Nephron (organoid): Measurements from ENCODE around the gene CLCN1.
"Not testable (repeated sequence)": the region's sequence is repeated elsewhere in the genome, so short reads cannot be mapped to it uniquely, and the experiment has no call there.

Source experiments
- H3K27ac Mint-ChIP-seq, 3 experiments: 2 replicates each; pipeline ENCODE4 v1.8.0; 2020; ENCODE audit warnings: mixed read lengths in 3 of 3, mild to moderate bottlenecking in 2 of 3, moderate library complexity in 1 of 3
- H3K27me3 Mint-ChIP-seq: 2 replicates; pipeline ENCODE4 v1.8.0; 2021; ENCODE audit warnings: low read depth, mild to moderate bottlenecking, moderate library complexity, mixed read lengths
- H3K36me3 Mint-ChIP-seq: 2 replicates; pipeline ENCODE4 v1.8.0; 2020; ENCODE audit warnings: low read depth, mixed read lengths
- H3K4me1 Mint-ChIP-seq: 2 replicates; pipeline ENCODE4 v1.8.0; 2020; ENCODE audit warnings: mixed read lengths
- H3K4me3 Mint-ChIP-seq, 3 experiments: 2 replicates each; pipeline ENCODE4 v1.8.0; 2020; ENCODE audit warnings: mild to moderate bottlenecking in 3 of 3, mixed read lengths in 3 of 3, moderate library complexity in 2 of 3
- H3K9me3 Mint-ChIP-seq: 2 replicates; pipeline ENCODE4 v1.8.0; 2020; ENCODE audit warnings: mixed read lengths
- TF ChIP-seq, protein P1 (sequence below), 3 experiments: fragments of 200-600 bp; sonication (generic); IDR thresholded peaks; one replicate each; pipeline ENCODE4 v1.5.0; 2021; ENCODE audit warnings: antibody characterized with exemption in 3 of 3; ENCODE audit not compliant: unreplicated experiment in 3 of 3

The CLCN1 gene

DNA sequence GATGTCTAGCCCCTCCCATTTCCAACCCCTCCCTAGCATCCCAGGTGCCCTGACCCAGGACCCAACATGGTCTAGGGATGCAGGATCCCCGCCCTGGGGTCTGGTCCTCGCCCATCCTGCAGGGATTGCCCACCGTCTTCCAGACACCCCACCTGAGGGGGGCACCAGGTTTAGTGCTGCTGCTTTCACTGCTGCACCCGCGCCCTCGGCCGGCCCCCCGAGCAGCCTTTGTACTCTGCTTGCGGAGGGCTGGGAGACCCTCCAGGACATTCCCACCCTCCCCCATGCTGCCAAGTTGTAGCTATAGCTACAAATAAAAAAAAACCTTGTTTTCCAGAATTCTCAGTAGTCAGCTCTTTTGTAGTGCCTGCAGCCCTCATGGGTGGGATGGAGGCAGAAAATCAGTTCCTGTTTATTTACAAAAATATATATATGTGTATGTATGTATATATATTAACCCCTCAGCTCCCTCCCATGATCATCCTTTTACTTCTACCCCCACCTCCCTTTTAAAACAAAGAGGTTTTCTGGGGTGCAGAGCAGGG, 74.9 kb downstream of the CLCN1 start:
- no peak overlapping the region for H3K27ac Mint-ChIP-seq
- no peaks in the 10 kb centered on the region for H3K27me3 Mint-ChIP-seq
- no peaks in the 10 kb centered on the region for H3K9me3 Mint-ChIP-seq
- TF ChIP-seq, protein P1, sequence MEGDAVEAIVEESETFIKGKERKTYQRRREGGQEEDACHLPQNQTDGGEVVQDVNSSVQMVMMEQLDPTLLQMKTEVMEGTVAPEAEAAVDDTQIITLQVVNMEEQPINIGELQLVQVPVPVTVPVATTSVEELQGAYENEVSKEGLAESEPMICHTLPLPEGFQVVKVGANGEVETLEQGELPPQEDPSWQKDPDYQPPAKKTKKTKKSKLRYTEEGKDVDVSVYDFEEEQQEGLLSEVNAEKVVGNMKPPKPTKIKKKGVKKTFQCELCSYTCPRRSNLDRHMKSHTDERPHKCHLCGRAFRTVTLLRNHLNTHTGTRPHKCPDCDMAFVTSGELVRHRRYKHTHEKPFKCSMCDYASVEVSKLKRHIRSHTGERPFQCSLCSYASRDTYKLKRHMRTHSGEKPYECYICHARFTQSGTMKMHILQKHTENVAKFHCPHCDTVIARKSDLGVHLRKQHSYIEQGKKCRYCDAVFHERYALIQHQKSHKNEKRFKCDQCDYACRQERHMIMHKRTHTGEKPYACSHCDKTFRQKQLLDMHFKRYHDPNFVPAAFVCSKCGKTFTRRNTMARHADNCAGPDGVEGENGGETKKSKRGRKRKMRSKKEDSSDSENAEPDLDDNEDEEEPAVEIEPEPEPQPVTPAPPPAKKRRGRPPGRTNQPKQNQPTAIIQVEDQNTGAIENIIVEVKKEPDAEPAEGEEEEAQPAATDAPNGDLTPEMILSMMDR (IDR thresholded peaks at IDR 0.05; ENCODE audit: unreplicated experiment in 3 of 3): no peak
- peaks cover 19% of the 10 kb centered on the region for H3K4me1 Mint-ChIP-seq
- peaks cover 39% of the 10 kb centered on the region for H3K36me3 Mint-ChIP-seq
- no peak overlapping the region for H3K4me3 Mint-ChIP-seq

DNA sequence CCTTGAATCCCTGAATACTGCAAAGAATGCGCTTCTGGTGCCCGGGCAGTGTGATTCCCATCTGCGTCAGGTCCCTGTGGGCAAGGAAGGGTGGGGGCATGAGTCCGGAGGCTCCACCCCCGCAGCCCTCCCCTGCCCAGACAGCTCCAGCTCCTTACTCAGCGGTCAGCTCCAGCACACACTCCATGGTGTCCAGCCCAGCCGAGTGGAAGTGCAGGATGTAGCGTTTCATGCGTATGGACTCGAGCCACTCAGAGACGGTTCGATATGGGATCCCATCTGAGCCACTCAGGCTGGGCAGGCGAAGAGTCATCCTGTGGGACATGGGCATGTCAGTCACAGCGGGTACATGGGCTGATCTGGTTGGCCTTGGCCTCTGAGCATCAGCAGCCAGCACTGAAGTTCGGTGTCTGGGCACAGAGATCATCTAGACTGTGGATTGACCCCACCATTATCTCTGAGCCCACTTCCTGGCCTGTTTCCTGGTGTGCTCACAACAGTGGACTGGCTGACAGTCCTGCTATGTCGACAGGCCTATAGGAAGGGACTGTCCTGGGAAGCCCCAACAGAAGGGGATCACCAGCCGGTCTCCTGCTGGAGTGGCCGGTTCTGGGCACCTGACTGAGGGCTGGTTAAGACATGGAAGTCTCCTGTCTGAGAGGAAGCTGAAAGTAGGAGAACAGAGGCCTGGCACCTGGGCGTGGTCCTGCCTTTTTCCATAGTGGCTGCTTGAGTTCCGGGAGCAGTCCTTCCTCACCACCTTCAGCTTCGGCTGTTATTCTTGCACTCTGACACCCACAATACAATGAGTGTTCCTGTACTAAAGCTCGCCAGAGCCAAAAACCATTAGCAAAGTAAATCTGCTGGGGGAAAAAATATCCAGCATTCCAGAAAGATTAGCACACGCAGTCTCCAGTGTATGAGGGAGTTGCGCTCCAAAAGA, 75.8 kb downstream of the CLCN1 start:
- TF ChIP-seq, protein P1 (IDR thresholded peaks at IDR 0.05; ENCODE audit: unreplicated experiment in 3 of 3): no peak
- Mint-ChIP-seq H3K4me3 (peak overlapping the region in 1 of 3 experiments; percentile 38), H3K27me3 (no peaks in the 10 kb centered on the region), H3K27ac (peak overlapping the region in 2 of 3 experiments; percentile 93 to 94), H3K9me3 (no peaks in the 10 kb centered on the region), H3K36me3 (peaks cover 39% of the 10 kb centered on the region), H3K4me1 (peaks cover 19% of the 10 kb centered on the region)

DNA sequence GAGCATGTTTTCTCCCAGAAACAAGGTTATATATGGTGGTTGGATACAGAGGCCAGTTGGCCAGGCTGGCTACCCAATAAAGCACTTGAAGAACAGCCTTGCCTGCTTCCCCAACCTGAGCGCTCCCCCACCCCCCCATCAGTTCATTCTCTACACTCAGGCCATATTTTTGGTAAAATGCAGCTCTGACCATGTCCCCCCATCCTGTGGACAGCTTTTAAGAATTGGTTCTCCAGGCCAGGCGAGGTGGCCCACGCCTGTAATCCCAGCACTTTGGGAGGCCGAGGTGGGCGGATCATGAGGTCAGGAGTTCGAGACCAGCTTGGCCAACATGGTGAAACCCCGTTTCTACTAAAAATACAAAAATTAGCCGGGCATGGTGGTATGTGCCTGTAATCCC, 76.5 kb downstream of the CLCN1 start:
- H3K9me3 Mint-ChIP-seq, H3K27me3 Mint-ChIP-seq: not testable (repeated sequence)
- peak overlapping the region in 2 of 3 experiments; percentile 93 to 94 for H3K27ac Mint-ChIP-seq
- peak overlapping the region in 1 of 3 experiments; percentile 38 for H3K4me3 Mint-ChIP-seq
- peaks cover 19% of the 10 kb centered on the region for H3K4me1 Mint-ChIP-seq
- H3K36me3 Mint-ChIP-seq: peaks cover 39% of the 10 kb centered on the region

DNA sequence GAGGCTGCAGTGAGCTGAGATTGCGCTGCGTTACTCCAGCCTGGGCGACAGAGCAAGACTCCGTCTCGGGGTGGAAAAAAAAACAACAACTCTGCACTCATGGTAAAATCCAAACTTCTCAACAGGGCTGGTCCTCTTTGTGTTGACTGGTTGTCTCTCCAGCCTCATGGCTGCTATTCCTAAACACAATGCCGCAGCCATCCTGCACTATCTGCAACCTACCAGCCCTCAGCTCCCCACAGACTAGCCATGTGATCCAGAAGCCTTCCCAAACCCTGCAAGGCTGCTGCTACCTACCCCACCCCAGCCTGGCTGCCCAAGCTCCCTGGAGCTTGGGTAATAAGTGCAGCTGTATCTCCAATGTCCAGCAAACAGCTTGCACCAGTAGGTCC, 77.0 kb downstream of the CLCN1 start:
- Mint-ChIP-seq H3K27me3 (peaks cover 3% of the 10 kb centered on the region), H3K27ac (peak overlapping the region in 2 of 3 experiments; percentile 42 to 66), H3K36me3 (peaks cover 39% of the 10 kb centered on the region), H3K9me3 (no peaks in the 10 kb centered on the region), H3K4me3 (no peak overlapping the region), H3K4me1 (peaks cover 19% of the 10 kb centered on the region)
- TF ChIP-seq, protein P1 (IDR thresholded peaks at IDR 0.05; ENCODE audit: unreplicated experiment in 3 of 3): no peak

DNA sequence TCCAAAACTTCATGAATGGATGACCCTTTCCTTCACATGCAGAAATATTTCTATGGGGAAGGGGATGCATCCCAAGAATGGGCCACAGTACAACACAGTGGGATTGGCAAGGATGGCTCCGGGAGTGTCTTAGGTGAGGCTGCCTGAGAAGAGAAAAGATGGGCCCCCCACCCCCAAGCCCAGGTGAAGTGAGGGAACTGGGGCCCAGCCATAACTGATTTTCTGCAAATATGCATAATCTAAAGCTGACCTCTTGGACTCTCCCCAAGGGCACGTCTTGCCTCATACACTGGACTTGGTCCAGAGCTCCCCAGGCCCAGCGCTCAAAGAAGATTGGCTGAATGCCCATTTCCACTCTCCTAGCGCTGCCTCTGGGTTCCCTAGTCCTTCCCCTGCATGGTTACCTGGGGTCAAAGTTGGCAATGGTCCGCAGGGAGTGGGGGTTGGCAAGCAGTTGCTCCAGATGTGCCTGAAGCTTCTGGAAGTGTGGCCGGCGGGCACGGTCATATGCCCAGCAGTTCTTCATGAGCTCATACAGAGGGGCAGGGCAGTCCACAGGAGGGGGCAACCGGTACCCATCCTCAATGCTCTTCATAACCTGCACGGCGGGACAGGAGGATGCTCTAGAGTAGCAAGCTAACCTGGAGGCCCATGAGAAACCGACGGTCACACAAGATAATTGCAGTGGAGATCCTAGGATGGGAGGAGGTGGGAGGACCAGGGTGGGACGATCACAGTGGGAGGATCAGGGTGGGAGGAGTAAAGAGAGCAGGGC, 77.5 kb downstream of the CLCN1 start:
- TF ChIP-seq, protein P1 (IDR thresholded peaks at IDR 0.05; ENCODE audit: unreplicated experiment in 3 of 3): no peak
- H3K36me3 Mint-ChIP-seq: peaks cover 39% of the 10 kb centered on the region
- H3K27me3 Mint-ChIP-seq: peaks cover 4% of the 10 kb centered on the region
- no peak overlapping the region for H3K4me3 Mint-ChIP-seq
- peaks cover 19% of the 10 kb centered on the region for H3K4me1 Mint-ChIP-seq
- H3K27ac Mint-ChIP-seq: peak overlapping the region in 2 of 3 experiments; percentile 42 to 66
- no peaks in the 10 kb centered on the region for H3K9me3 Mint-ChIP-seq

DNA sequence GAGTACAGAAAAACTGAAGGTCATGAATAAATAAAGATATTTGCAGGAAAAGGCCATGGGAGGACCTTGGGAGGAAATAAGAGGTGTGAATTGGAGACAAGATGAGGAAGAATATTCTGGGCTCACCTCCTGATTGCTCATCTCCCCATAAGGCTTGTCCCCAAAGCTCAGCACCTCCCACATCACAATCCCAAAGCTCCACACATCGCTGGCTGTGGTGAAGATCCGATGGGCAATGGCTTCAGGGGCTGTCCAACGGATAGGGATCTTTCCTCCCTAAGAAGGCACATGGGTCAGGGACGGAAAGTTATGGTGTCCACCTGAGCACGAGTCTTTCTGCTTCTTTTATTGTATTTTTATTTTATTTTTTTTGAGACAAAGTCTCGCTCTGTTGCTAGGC, 78.2 kb downstream of the CLCN1 start:
- TF ChIP-seq, protein P1 (IDR thresholded peaks at IDR 0.05; ENCODE audit: unreplicated experiment in 3 of 3): no peak
- peak overlapping the region in 1 of 3 experiments; percentile 14 for H3K27ac Mint-ChIP-seq
- no peaks in the 10 kb centered on the region for H3K9me3 Mint-ChIP-seq
- peaks cover 4% of the 10 kb centered on the region for H3K27me3 Mint-ChIP-seq
- H3K4me1 Mint-ChIP-seq: peaks cover 19% of the 10 kb centered on the region
- no peak overlapping the region for H3K4me3 Mint-ChIP-seq
- peaks cover 38% of the 10 kb centered on the region for H3K36me3 Mint-ChIP-seq
